Activated CD8-positive, alpha-beta memory T cell treated with anti-CD3 and anti-CD28 coated beads, Interleukin-2, amount 10 ng/mL, durations not matched to agents 7 days and 5 days (primary cell): ENCODE results near the gene HERC3. TPM values are rescaled to one million over a fixed set of nuclear protein-coding genes. Genes with fewer than 3 reads are reported as not detected.
A peak's percentile ranks its signal among the peaks of the same experiment; 100 is the strongest.
"Not testable (repeated sequence)": the region's sequence is repeated elsewhere in the genome, so short reads cannot be mapped to it uniquely, and the experiment has no call there.

ENCODE experiments used
- ATAC-seq: fragments of 150-1000 bp; cut with Tn5 transposase; one replicate; pipeline ENCODE4 v1.10.0; 2021; ENCODE audit warnings: moderate library complexity
- CTCF ChIA-PET: fragments of 350-600 bp; sonication (Branson Sonifier 250); formaldehyde crosslinking; loops from one replicate; lab custom pipeline; 2021; ENCODE audit warnings: antibody characterized with exemption; lab: Charles Lee
- DNase-seq: peaks from one replicate; pipeline ENCODE4 v3.0.0-alpha.2; 2020
- H3K27ac Mint-ChIP-seq: one replicate; pipeline ENCODE4 v1.8.0; 2021; ENCODE audit warnings: mild to moderate bottlenecking, mixed read lengths
- H3K27me3 Mint-ChIP-seq: one replicate; pipeline ENCODE4 v1.8.0; 2021; ENCODE audit warnings: mixed read lengths
- H3K36me3 Mint-ChIP-seq: one replicate; pipeline ENCODE4 v1.8.0; 2021; ENCODE audit warnings: mild to moderate bottlenecking, mixed read lengths
- H3K4me1 Mint-ChIP-seq: one replicate; pipeline ENCODE4 v1.8.0; 2021; ENCODE audit warnings: mixed read lengths
- H3K4me3 Mint-ChIP-seq: one replicate; pipeline ENCODE4 v1.8.0; 2021; ENCODE audit warnings: mild to moderate bottlenecking, moderate library complexity, mixed read lengths
- H3K9me3 Mint-ChIP-seq: one replicate; pipeline ENCODE4 v1.8.0; 2022; ENCODE audit warnings: low read depth, mixed read lengths
- total RNA-seq, 2 experiments: library from RNA; stranded (reverse); gene quantifications; one replicate each; pipeline ENCODE4 v1.2.3, GENCODE V29; 2021

Gene HERC3
- total RNA-seq, 2 experiments from 2014 or later: 21.3 to 24.9 TPM

DNA sequence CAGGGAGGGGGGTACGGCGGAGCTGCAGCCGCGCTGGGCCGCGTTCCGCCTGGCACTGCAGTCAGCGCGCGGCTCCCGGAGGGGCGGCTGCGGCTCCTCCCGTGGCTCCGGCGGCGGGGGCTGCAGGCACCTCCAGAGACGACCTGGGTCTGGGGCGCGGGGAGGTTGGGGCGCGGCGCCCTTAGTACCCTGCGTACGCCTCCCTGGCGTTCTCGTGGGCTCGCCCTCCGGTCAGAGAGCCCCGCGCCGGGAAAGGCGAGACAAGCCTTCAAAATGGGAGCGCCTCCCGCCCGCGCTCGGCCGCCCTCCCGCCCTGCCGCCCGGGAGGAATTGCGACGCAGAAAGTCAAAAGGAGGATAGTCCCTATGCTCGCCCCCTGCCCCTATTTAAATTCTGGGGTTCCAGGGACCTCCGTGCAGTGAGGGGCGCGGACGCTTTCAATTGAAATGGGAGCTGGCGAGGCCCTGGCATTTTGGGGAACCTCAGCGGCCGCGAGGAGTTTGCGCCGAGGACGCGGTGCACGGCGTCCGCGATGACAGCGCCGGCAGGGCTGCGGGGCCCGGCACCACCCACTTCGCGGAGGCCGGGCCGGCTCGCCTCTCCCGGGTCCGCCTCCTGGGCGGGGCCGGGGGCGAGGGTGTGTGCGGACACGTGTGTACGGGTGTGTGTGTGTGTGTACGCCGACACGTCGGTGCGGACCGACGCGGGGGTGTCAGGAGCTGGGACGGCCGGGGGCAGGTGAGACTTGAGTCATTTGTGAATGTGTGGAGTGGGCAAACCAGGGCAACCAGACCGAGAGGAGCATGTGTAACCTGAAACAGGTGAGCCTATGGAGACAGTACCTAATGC lies 544 bp downstream of the HERC3 start:
- Mint-ChIP-seq H3K9me3 (no peaks in the 10 kb centered on the region), H3K4me1 (peaks cover 37% of the 10 kb centered on the region), H3K4me3 (peak overlapping the region; percentile 85), H3K27me3 (peaks cover 14% of the 10 kb centered on the region), H3K27ac (peak overlapping the region; percentile 77), H3K36me3 (peaks cover 15% of the 10 kb centered on the region)
- CTCF ChIA-PET: interaction anchor here (0.7 to 2.9 kb wide), 6 partner anchors 9 to 404 kb away, joined by 3 to 8 read pairs (median 4); no protein-coding TSS in a partner anchor
- DNase-seq: peak; percentile 83
- ATAC-seq: peak; percentile 79

GRCh38 chr4:88597970-88598660 lies 5.8 kb downstream of the HERC3 start:
- H3K4me1 Mint-ChIP-seq: peaks cover 57% of the 10 kb centered on the region
- no peak for ATAC-seq
- H3K36me3 Mint-ChIP-seq: peaks cover 38% of the 10 kb centered on the region
- H3K27me3 Mint-ChIP-seq: no peaks in the 10 kb centered on the region
- CTCF ChIA-PET: no interaction called here
- DNase-seq: no peak
- no peaks in the 10 kb centered on the region for H3K9me3 Mint-ChIP-seq
- no peak overlapping the region for H3K4me3 Mint-ChIP-seq
- H3K27ac Mint-ChIP-seq: no peak overlapping the region

DNA sequence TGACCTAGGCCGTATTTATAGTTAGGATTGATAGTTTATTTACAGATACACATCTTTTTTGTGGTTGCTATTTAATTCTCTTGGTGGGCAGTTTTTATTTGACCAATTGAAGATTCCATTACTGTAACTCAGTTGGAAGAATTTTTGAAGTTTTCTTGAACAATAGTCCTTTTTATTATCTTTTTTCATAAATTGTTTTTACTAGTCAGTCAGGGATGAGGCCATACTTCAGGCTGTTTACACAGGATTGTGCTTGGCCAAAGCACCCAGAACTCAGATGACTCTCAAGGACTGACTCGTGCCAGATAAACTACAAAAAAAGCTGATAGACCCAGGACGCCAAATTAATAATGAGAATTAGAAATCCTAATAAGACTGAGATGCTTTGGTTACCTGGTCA lies 7.0 kb downstream of the HERC3 start:
- Mint-ChIP-seq H3K4me3 (no peak overlapping the region), H3K27ac (peak overlapping the region; percentile 55), H3K9me3 (no peaks in the 10 kb centered on the region), H3K36me3 (peaks cover 38% of the 10 kb centered on the region), H3K4me1 (peaks cover 47% of the 10 kb centered on the region), H3K27me3 (no peaks in the 10 kb centered on the region)
- CTCF ChIA-PET: interaction anchor here (0.5 to 1.6 kb wide), 3 partner anchors 14 to 1640 kb away, joined by 4 to 7 read pairs (median 4); no protein-coding TSS in a partner anchor
- DNase-seq (no peak), ATAC-seq (no peak)

DNA sequence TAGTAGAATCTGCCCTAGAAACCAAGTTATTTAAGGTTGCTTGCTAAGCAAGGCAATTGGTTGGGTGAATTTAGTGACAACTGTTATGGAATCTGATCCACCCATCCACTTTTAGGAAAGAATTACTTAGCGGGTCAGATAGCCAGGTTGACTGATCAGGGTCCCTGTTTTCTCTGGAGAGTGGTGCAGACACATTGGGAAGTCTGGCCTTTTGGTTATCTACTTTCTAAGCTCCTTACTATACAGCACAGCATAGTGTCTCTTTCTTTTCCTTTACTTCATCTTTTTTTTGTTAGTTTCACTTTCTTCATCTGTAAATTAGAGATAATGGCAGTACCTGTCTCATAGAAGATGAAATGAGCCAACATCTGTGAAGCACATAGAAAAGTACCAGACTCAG lies 7.4 kb downstream of the HERC3 start:
- H3K4me3 Mint-ChIP-seq: peak overlapping the region; percentile 36
- ATAC-seq (peak; percentile 73), DNase-seq (no peak)
- H3K27me3 Mint-ChIP-seq: no peaks in the 10 kb centered on the region
- CTCF ChIA-PET: interaction anchor here (1.2 to 1.6 kb wide), 2 partner anchors 14 to 60 kb away, joined by 4 to 7 read pairs; no protein-coding TSS in a partner anchor
- peaks cover 42% of the 10 kb centered on the region for H3K36me3 Mint-ChIP-seq
- peaks cover 45% of the 10 kb centered on the region for H3K4me1 Mint-ChIP-seq
- H3K27ac Mint-ChIP-seq: peak overlapping the region; percentile 55
- H3K9me3 Mint-ChIP-seq: no peaks in the 10 kb centered on the region

- DNase-seq (no peak), ATAC-seq (peak; percentile 27)
- no peaks in the 10 kb centered on the region for H3K27me3 Mint-ChIP-seq
- H3K36me3 Mint-ChIP-seq: peaks cover 44% of the 10 kb centered on the region
- H3K4me1 Mint-ChIP-seq: peaks cover 49% of the 10 kb centered on the region
- peak overlapping the region; percentile 2 for H3K4me3 Mint-ChIP-seq
- no peak overlapping the region for H3K27ac Mint-ChIP-seq
- H3K9me3 Mint-ChIP-seq: no peaks in the 10 kb centered on the region
- CTCF ChIA-PET: interaction anchor here (1.1 to 1.6 kb wide), 4 partner anchors 13 to 61 kb away, joined by 3 to 7 read pairs (median 4); no protein-coding TSS in a partner anchor
Measured at GRCh38 chr4:88600176-88600838, 8.0 kb downstream of the HERC3 start.

DNA sequence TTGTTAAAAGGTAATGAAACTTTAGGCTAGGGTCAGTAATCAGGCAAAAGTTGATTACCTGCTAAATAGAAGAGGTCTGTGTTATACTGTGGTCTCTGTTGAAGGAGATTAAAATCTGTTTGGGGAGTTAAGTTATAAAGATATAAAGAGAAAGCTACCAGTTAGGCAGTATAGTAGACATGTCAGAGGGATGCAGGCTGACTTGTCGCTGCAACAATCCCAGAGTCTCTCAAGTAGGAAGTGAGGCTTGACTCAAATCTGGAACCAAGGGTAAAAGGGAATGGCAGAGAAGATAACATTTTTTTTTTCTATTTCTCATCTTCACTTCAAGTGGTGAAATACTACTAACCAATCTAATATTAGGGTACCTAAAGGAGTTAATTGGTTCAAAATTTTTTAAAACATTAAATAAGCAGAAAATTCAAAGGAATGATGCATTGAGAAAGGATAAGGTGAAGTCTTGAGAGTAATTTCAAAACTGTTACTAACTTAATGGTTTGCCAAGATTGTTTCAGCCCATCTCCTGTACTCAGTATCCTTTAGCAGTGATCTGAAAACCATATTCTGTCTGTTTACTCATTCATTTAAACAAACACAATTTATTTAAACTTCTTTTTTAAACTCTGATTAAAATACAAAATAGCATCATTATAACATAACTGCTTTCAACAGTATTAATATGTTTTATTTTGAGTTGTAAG lies 12.8 kb downstream of the HERC3 start:
- no peak overlapping the region for H3K4me3 Mint-ChIP-seq
- no peak for ATAC-seq

DNA sequence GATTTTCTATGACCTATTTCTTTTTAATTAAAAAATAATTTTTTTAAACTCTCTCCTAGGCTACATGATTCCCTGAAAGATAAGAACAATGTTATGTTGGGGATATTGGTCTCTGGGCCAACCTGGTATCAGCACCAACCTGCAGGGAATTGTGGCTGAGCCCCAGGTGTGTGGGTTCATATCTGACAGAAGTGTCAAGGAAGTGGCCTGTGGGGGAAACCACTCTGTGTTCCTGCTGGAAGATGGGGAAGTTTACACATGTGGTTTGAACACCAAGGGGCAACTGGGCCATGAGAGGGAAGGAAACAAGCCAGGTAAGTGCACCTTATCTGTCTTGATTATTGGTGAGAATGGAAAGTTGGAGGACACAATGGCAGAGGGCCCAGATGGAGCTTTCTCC lies 13.5 kb downstream of the HERC3 start:
- H3K4me3 Mint-ChIP-seq: no peak overlapping the region

More for the DNA sequence above, 12.8 kb downstream of the HERC3 start:
- H3K27me3 Mint-ChIP-seq: no peaks in the 10 kb centered on the region
- peaks cover 58% of the 10 kb centered on the region for H3K36me3 Mint-ChIP-seq
- no peak overlapping the region for H3K27ac Mint-ChIP-seq
- H3K9me3 Mint-ChIP-seq: peaks cover 9% of the 10 kb centered on the region
- CTCF ChIA-PET: no interaction called here
- peaks cover 45% of the 10 kb centered on the region for H3K4me1 Mint-ChIP-seq
- no peak for DNase-seq

DNA sequence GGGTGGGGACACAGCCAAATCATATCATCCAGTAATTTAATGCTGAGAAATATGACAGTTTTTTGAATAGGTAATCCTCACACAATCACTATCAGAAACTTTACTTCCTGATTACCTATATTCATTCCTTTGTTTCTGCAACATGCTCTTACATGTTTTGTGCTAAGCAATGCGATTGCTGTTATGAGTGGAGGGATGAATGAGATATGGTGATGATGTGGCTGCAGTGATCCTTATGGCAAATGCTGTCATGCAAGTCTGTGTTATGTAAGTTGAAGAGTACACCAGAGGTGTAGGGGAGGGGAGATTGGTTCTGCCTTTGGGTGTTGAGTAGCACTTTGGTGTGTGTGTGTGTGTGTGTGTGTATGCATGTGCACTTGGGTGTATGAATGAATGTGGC lies 14.6 kb downstream of the HERC3 start:
- H3K27ac Mint-ChIP-seq: no peak overlapping the region
- CTCF ChIA-PET: interaction anchor here (1.2 kb wide), 1 partner anchor 14 kb away, joined by 3 read pairs; no protein-coding TSS in a partner anchor

More for the DNA sequence above, 13.5 kb downstream of the HERC3 start:
- peaks cover 59% of the 10 kb centered on the region for H3K36me3 Mint-ChIP-seq
- ATAC-seq (no peak), DNase-seq (no peak)
- peaks cover 9% of the 10 kb centered on the region for H3K9me3 Mint-ChIP-seq
- H3K27ac Mint-ChIP-seq: no peak overlapping the region
- CTCF ChIA-PET: no interaction called here
- H3K27me3 Mint-ChIP-seq: no peaks in the 10 kb centered on the region
- H3K4me1 Mint-ChIP-seq: peaks cover 45% of the 10 kb centered on the region

GRCh38 chr4:88609387-88609786 lies 17.1 kb downstream of the HERC3 start:
- no peaks in the 10 kb centered on the region for H3K27me3 Mint-ChIP-seq
- H3K4me1 Mint-ChIP-seq: peaks cover 73% of the 10 kb centered on the region
- H3K27ac Mint-ChIP-seq: no peak overlapping the region
- ATAC-seq (no peak), DNase-seq (no peak)
- no peak overlapping the region for H3K4me3 Mint-ChIP-seq
- peaks cover 9% of the 10 kb centered on the region for H3K9me3 Mint-ChIP-seq
- H3K36me3 Mint-ChIP-seq: peaks cover 56% of the 10 kb centered on the region
- CTCF ChIA-PET: interaction anchor here (0.7 kb wide), 1 partner anchor 42 kb away, joined by 3 read pairs; no protein-coding TSS in a partner anchor

More for the DNA sequence above, 14.6 kb downstream of the HERC3 start:
- Mint-ChIP-seq H3K4me3 (no peak overlapping the region), H3K36me3 (peaks cover 62% of the 10 kb centered on the region), H3K9me3 (peaks cover 9% of the 10 kb centered on the region), H3K4me1 (peaks cover 50% of the 10 kb centered on the region), H3K27me3 (no peaks in the 10 kb centered on the region)
- ATAC-seq (no peak), DNase-seq (no peak)

DNA sequence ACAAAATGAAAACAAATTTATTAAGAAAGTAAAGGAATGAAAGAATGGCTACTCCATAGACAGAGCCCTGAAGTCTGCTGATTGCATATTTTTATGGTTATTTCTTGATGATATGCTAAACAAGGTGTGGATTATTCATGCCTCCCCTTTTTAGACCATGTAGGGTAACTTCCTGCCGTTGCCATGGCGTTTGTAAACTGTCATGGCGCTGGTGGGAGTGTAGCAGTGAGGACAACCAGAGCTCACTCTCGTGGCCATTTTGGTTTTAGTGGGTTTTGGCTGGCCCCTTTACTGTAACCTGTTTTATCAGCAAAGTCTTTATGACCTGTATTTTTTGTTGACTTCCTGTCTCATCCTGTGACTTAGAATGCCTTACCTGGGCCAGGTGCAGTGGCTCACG lies 17.5 kb downstream of the HERC3 start:
- CTCF ChIA-PET, H3K27ac Mint-ChIP-seq, DNase-seq, ATAC-seq, H3K4me3 Mint-ChIP-seq, H3K9me3 Mint-ChIP-seq, H3K27me3 Mint-ChIP-seq: not testable (repeated sequence)
- Mint-ChIP-seq H3K4me1 (peaks cover 70% of the 10 kb centered on the region), H3K36me3 (peaks cover 54% of the 10 kb centered on the region)

- Mint-ChIP-seq H3K4me3 (no peak overlapping the region), H3K27ac (peak overlapping the region; percentile 49), H3K36me3 (peaks cover 51% of the 10 kb centered on the region)
Measured at GRCh38 chr4:88610771-88611170, 18.5 kb downstream of the HERC3 start.

GRCh38 chr4:88613417-88613875 lies 21.2 kb downstream of the HERC3 start:
- Mint-ChIP-seq H3K27ac (peak overlapping the region; percentile 70), H3K9me3 (no peaks in the 10 kb centered on the region), H3K27me3 (no peaks in the 10 kb centered on the region), H3K36me3 (peaks cover 30% of the 10 kb centered on the region), H3K4me3 (peak overlapping the region; percentile 44), H3K4me1 (peaks cover 61% of the 10 kb centered on the region)
- DNase-seq (peak; percentile 62), ATAC-seq (peak; percentile 80)
- CTCF ChIA-PET: interaction anchor here (0.8 to 2.3 kb wide), 7 partner anchors 10 to 87 kb away, joined by 3 to 11 read pairs (median 6); no protein-coding TSS in a partner anchor

More at GRCh38 chr4:88610771-88611170, 18.5 kb downstream of the HERC3 start:
- ATAC-seq (no peak), DNase-seq (no peak)
- peaks cover 9% of the 10 kb centered on the region for H3K9me3 Mint-ChIP-seq
- CTCF ChIA-PET: interaction anchor here (0.9 kb wide), 1 partner anchor 71 kb away, joined by 4 read pairs; no protein-coding TSS in a partner anchor
- H3K4me1 Mint-ChIP-seq: peaks cover 62% of the 10 kb centered on the region
- no peaks in the 10 kb centered on the region for H3K27me3 Mint-ChIP-seq
